ENCODE results near the gene VGLL4. TPM values are rescaled to one million over a fixed set of nuclear protein-coding genes. Genes with fewer than 3 reads are reported as not detected.

The VGLL4 gene
- total RNA-seq, 6 donors from 2014 or later: 46.5 to 93.6 (median 60.1) TPM

DNA sequence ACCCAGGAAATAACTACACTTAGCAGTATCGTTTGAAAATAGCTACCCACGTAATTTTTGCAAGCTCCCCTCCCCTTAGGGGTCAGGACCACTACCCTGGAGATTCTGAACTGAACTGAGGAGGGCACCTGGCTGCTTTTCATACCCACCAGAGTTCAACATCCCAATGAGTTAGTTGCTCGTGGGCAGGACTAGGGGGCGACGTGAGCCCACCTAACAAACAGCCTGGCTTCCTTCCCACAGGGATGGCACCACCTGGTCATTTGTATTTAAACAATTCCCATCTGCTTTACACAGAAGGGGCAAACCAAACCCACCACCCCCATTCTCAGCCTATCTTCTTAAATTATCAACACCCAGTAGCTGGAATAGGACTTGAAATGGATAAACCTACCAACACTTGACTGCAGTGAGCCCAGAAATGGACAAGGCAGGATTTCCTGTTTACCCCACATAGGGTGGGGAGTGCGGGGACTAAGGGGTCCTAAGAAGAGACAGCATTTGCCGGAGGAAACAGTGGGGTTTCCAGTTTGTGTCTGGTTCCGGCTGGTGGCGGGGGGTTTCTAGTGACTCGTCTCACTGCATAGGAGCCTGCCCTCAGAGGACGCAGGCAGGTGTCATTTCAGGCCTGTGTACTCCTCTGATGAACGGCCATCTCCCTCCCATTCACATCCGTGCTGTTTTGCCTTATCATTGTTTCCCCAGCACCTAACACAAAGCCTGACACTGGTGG lies 11.6 kb upstream of the VGLL4 start:
- DNase-seq: no peak

DNA sequence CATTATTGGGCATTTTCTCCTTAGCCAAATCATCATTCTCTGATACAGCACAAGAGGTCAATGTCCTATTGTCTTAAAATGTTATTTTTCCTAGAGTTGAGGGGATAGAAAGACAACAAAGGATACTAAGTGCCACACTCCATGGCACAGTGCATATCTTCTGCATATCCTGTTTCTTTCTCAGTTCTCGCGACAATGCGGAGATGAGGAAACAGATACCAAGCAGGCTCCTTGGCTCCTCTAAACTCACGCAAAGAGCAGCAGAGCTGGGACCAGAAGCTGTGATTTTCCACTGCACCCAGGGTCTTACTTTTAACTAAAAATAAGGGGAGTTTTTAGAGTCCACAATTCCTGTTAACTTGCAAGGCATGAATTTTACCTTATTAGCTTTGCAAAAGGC lies 10.5 kb upstream of the VGLL4 start:
- TF ChIP-seq CTCF (IDR thresholded peaks at IDR 0.05) (no peak), POLR2A (IDR thresholded peaks at IDR 0.05) (no peak), POLR2AphosphoS5 (IDR thresholded peaks at IDR 0.05) (no peak), EP300 (IDR thresholded peaks at IDR 0.05) (no peak)
- no peak for ATAC-seq (ENCODE audit: low FRiP score in 2 of 2)
- Histone ChIP-seq H3K27me3 (no peaks in the 10 kb centered on the region), H3K4me1 (peaks cover 0 to 10% (median 4%) of the 10 kb centered on the region in 4 donors), H3K9me3 (no peaks in the 10 kb centered on the region), H3K36me3 (no peaks in the 10 kb centered on the region), H3K4me3 (no peak overlapping the region), H3K27ac (no peak overlapping the region)
- DNase-seq: no peak
- WGBS, 2 donors: 66 to 67% methylated on average over 4 of the region's 4 CpGs

More for the DNA sequence above, 11.6 kb upstream of the VGLL4 start:
- no peak overlapping the region for H3K4me3 ChIP-seq
- no peak for ATAC-seq (ENCODE audit: low FRiP score in 2 of 2)
- no peaks in the 10 kb centered on the region for H3K36me3 ChIP-seq
- TF ChIP-seq CTCF (IDR thresholded peaks at IDR 0.05) (peak in 1 of 6 experiments; percentile 6), EP300 (IDR thresholded peaks at IDR 0.05) (no peak)
- H3K4me1 ChIP-seq: peaks cover 0 to 10% (median 4%) of the 10 kb centered on the region in 4 donors
- H3K27ac ChIP-seq: no peak overlapping the region
- H3K9me3 ChIP-seq: no peaks in the 10 kb centered on the region
- WGBS, 2 donors: 44 to 62% methylated on average over 13 of the region's 13 CpGs
- no peaks in the 10 kb centered on the region for H3K27me3 ChIP-seq

DNA sequence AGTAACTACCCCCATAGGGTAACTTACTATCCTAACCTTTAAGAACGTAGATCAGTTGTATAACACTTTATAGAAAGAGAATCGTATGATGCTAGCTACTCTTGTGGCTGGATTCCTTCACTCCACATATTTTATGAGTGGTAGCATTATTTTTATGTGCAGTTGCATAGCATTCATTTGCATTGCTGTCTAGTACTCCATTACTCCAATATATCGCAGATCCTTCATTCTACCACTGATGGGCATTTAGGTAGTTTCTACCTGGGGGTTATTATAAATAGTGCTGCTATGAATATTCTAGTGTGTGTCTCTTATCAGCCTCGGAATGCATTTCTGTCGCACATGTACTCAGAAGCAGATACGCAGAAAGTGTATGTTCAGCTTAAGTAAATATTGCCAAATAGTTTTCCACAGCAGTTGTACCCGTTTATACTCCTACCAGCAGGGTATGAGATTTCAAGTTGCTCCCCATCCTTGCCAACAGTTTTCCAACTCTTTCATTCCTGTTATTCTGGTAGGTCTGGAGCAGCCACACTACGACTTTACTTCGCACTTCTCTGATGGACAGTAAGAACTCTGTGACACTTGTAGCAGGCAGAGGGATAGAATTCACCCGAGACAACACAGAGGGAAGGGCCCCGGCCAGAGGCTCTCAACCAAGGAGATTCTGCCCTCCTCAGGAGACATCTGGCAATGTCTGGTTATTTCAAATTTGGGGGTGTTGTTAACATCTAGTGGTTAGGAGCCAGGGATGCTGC lies 9.8 kb upstream of the VGLL4 start:
- peak in 1 of 2 donors; percentile 39 for ATAC-seq (ENCODE audit: low FRiP score in 2 of 2)
- Histone ChIP-seq H3K27me3 (no peaks in the 10 kb centered on the region), H3K9me3 (no peaks in the 10 kb centered on the region), H3K27ac (no peak overlapping the region), H3K4me1 (peaks cover 0 to 10% (median 4%) of the 10 kb centered on the region in 4 donors), H3K4me3 (no peak overlapping the region), H3K36me3 (no peaks in the 10 kb centered on the region)
- WGBS, 2 donors: 71 to 76% methylated on average over 9 to 11 of the region's 11 CpGs
- DNase-seq: no peak
- TF ChIP-seq CTCF (IDR thresholded peaks at IDR 0.05): peak in 2 of 6 experiments; percentile 22 to 24
- no peak for TF ChIP-seq EP300 (IDR thresholded peaks at IDR 0.05)

GRCh38 chr3:11651900-11652299 lies 8.2 kb upstream of the VGLL4 start:
- TF ChIP-seq POLR2AphosphoS5 (IDR thresholded peaks at IDR 0.05) (no peak), EP300 (IDR thresholded peaks at IDR 0.05) (no peak), CTCF (IDR thresholded peaks at IDR 0.05) (peak in 5 of 6 experiments; percentile 36 to 56 (median 49))
- no peak for ATAC-seq (ENCODE audit: low FRiP score in 2 of 2)
- Histone ChIP-seq H3K27ac (no peak overlapping the region), H3K4me1 (peaks cover 0 to 10% (median 4%) of the 10 kb centered on the region in 4 donors), H3K27me3 (no peaks in the 10 kb centered on the region), H3K36me3 (no peaks in the 10 kb centered on the region), H3K9me3 (no peaks in the 10 kb centered on the region), H3K4me3 (no peak overlapping the region)
- 17 to 18% methylated on average over 2 of the region's 2 CpGs for WGBS, 2 donors
- DNase-seq: no peak
